Astrocyte (in vitro differentiated cells and primary cell): ENCODE data around the gene TRANK1. TPM values are rescaled to one million over a fixed set of nuclear protein-coding genes. Genes with fewer than 3 reads are reported as not detected.

Experiments
- DNase-seq: peaks from one replicate; pipeline ENCODE4 v3.0.0-alpha.2; 2010; ENCODE audit warnings: low read depth
- FAIRE-seq: peaks from 2 replicates; lab custom pipeline; 2011; peaks lifted over from hg19 to GRCh38; lab: Jason Lieb, UNC
- H2AFZ ChIP-seq: 2 replicates; pipeline ENCODE4 v1.6.0; 2012; ENCODE audit warnings: low read depth, low read length, inconsistent platforms
- H3K27ac ChIP-seq: 2 replicates; pipeline ENCODE4 v1.5.1; 2011; ENCODE audit warnings: low read depth, low read length, inconsistent platforms
- H3K27me3 ChIP-seq: 2 replicates; pipeline ENCODE4 v1.6.0; 2011; ENCODE audit warnings: low read length, inconsistent platforms; ENCODE audit not compliant: insufficient read depth
- H3K36me3 ChIP-seq: 2 replicates; pipeline ENCODE4 v1.5.1; 2011; ENCODE audit warnings: low read length, inconsistent platforms; ENCODE audit not compliant: insufficient read depth
- H3K4me1 ChIP-seq: 2 replicates; pipeline ENCODE4 v1.5.1; 2011; ENCODE audit warnings: low read length, inconsistent platforms; ENCODE audit not compliant: insufficient read depth
- H3K4me2 ChIP-seq: 2 replicates; pipeline ENCODE4 v1.6.0; 2012; ENCODE audit warnings: low read length, inconsistent platforms
- H3K4me3 ChIP-seq: 2 replicates; pipeline ENCODE4 v1.5.1; 2011; ENCODE audit warnings: low read depth, mild to moderate bottlenecking, low read length, inconsistent platforms; ENCODE audit not compliant: insufficient read depth
- H3K79me2 ChIP-seq: 2 replicates; pipeline ENCODE4 v1.6.0; 2012; ENCODE audit warnings: mild to moderate bottlenecking, low read length, inconsistent platforms; ENCODE audit not compliant: insufficient read depth
- H3K9ac ChIP-seq: 2 replicates; pipeline ENCODE4 v1.6.0; 2012; ENCODE audit warnings: mild to moderate bottlenecking, low read length, inconsistent platforms
- H3K9me3 ChIP-seq: 2 replicates; pipeline ENCODE4 v1.5.1; 2012; ENCODE audit warnings: low read depth, mild to moderate bottlenecking, low read length, inconsistent platforms; ENCODE audit not compliant: insufficient read depth
- H4K20me1 ChIP-seq: 2 replicates; pipeline ENCODE4 v1.6.0; 2012; ENCODE audit warnings: low read length, inconsistent platforms; ENCODE audit not compliant: insufficient read depth
- H3K27ac Mint-ChIP-seq: one replicate; pipeline ENCODE4 v1.8.0; 2021; ENCODE audit warnings: mild to moderate bottlenecking, mixed read lengths; ENCODE audit not compliant: unreplicated experiment
- H3K27me3 Mint-ChIP-seq: one replicate; pipeline ENCODE4 v1.8.0; 2021; ENCODE audit warnings: low read depth, mixed read lengths; ENCODE audit not compliant: unreplicated experiment
- H3K36me3 Mint-ChIP-seq: one replicate; pipeline ENCODE4 v1.8.0; 2021; ENCODE audit warnings: low read depth, mixed read lengths; ENCODE audit not compliant: unreplicated experiment
- H3K4me1 Mint-ChIP-seq: one replicate; pipeline ENCODE4 v1.8.0; 2021; ENCODE audit warnings: low read depth, mixed read lengths; ENCODE audit not compliant: unreplicated experiment
- H3K4me3 Mint-ChIP-seq: one replicate; pipeline ENCODE4 v1.8.0; 2021; ENCODE audit warnings: mild to moderate bottlenecking, moderate library complexity, mixed read lengths; ENCODE audit not compliant: unreplicated experiment
- H3K9me3 Mint-ChIP-seq: one replicate; pipeline ENCODE4 v1.8.0; 2021; ENCODE audit warnings: mild to moderate bottlenecking, mixed read lengths; ENCODE audit not compliant: unreplicated experiment
- EZH2 ChIP-seq: IDR thresholded peaks from 2 replicates; pipeline ENCODE4 v1.6.1; 2012; ENCODE audit warnings: mild to moderate bottlenecking, low read length, inconsistent platforms; ENCODE audit not compliant: insufficient read depth
- total RNA-seq: library from RNA; stranded (reverse); gene quantifications from 2 replicates; pipeline ENCODE4 v1.2.1, GENCODE V29; 2021
- TF ChIP-seq, protein P1 (sequence below): IDR thresholded peaks from 2 replicates; pipeline ENCODE4 v1.5.1; 2011; ENCODE audit warnings: low read depth, mild to moderate bottlenecking, inconsistent platforms, low read length, moderate library complexity; ENCODE audit not compliant: insufficient read depth

TRANK1 gene
- total RNA-seq, 1 donor from 2014 or later, result 5.6 TPM

- FAIRE-seq, result no peak
- H3K9ac ChIP-seq, result no peak overlapping the region
- H3K4me3 Mint-ChIP-seq, result no peak overlapping the region
- no peak for TF ChIP-seq EZH2
- TF ChIP-seq, protein P1, sequence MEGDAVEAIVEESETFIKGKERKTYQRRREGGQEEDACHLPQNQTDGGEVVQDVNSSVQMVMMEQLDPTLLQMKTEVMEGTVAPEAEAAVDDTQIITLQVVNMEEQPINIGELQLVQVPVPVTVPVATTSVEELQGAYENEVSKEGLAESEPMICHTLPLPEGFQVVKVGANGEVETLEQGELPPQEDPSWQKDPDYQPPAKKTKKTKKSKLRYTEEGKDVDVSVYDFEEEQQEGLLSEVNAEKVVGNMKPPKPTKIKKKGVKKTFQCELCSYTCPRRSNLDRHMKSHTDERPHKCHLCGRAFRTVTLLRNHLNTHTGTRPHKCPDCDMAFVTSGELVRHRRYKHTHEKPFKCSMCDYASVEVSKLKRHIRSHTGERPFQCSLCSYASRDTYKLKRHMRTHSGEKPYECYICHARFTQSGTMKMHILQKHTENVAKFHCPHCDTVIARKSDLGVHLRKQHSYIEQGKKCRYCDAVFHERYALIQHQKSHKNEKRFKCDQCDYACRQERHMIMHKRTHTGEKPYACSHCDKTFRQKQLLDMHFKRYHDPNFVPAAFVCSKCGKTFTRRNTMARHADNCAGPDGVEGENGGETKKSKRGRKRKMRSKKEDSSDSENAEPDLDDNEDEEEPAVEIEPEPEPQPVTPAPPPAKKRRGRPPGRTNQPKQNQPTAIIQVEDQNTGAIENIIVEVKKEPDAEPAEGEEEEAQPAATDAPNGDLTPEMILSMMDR, result no peak
- no peak overlapping the region for H3K27ac ChIP-seq
- H2AFZ ChIP-seq, result no peak overlapping the region
- H3K36me3 ChIP-seq, result no peaks in the 10 kb centered on the region
- H3K4me1 ChIP-seq, result peaks cover 6% of the 10 kb centered on the region
- no peaks in the 10 kb centered on the region for H3K79me2 ChIP-seq
- H3K9me3 ChIP-seq, result no peaks in the 10 kb centered on the region
- H3K4me2 ChIP-seq, result no peak overlapping the region
- H3K27me3 ChIP-seq, result no peaks in the 10 kb centered on the region
- H3K4me1 Mint-ChIP-seq, result peaks cover 14% of the 10 kb centered on the region
- H3K27me3 Mint-ChIP-seq, result no peaks in the 10 kb centered on the region
- no peaks in the 10 kb centered on the region for H3K36me3 Mint-ChIP-seq
- H4K20me1 ChIP-seq, result no peaks in the 10 kb centered on the region
- DNase-seq, result no peak
- H3K27ac Mint-ChIP-seq, result no peak overlapping the region
- H3K4me3 ChIP-seq, result no peak overlapping the region
- H3K9me3 Mint-ChIP-seq, result peaks cover 3% of the 10 kb centered on the region
Observed at GRCh38 chr3:36928220-36928619, 16.6 kb downstream of the TRANK1 start.

DNA sequence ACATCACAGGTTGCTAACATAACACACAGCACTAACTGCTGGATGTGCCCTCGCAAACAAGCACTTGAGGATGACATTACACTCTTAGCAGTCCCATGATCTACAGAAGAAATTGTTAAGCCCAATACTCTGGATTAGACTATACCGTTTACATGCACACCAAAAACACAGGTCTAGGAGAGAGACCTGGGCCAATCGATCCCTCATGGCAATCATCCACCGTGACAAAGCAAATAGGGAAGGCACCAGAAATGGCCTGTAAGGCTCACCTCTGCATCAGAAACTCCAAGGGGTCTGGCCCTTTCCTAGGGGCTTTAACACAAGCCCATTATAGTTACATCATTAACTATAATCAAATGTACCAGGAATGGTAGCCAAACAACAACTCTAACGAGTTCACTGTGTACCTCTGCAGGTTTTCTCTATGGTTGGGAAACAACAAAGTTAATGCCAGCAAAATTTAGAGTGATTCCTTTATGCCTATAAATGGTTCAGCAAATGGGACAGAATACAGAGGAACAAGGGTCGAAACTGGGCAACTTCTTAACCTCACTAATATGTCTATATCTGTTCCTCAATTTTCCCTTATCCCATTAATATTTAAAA lies 18.5 kb downstream of the TRANK1 start:
- Histone ChIP-seq H3K27me3 (no peaks in the 10 kb centered on the region), H4K20me1 (no peaks in the 10 kb centered on the region), H3K4me2 (no peak overlapping the region), H3K9ac (no peak overlapping the region), H3K9me3 (peaks cover 5% of the 10 kb centered on the region), H2AFZ (no peak overlapping the region), H3K27ac (no peak overlapping the region), H3K36me3 (no peaks in the 10 kb centered on the region), H3K79me2 (no peaks in the 10 kb centered on the region), H3K4me1 (no peaks in the 10 kb centered on the region), H3K4me3 (no peak overlapping the region)
- TF ChIP-seq, protein P1, result no peak
- no peak for TF ChIP-seq EZH2
- Mint-ChIP-seq H3K27ac (no peak overlapping the region), H3K36me3 (peaks cover 3% of the 10 kb centered on the region), H3K9me3 (peaks cover 6% of the 10 kb centered on the region), H3K4me3 (no peak overlapping the region), H3K4me1 (peaks cover 6% of the 10 kb centered on the region), H3K27me3 (no peaks in the 10 kb centered on the region)
- FAIRE-seq (no peak), DNase-seq (no peak)

- no peaks in the 10 kb centered on the region for H3K27me3 ChIP-seq
- H3K27ac Mint-ChIP-seq, result no peak overlapping the region
- H3K36me3 Mint-ChIP-seq, result peaks cover 10% of the 10 kb centered on the region
- H3K4me1 ChIP-seq, result no peaks in the 10 kb centered on the region
- H3K27ac ChIP-seq, result no peak overlapping the region
- H3K36me3 ChIP-seq, result no peaks in the 10 kb centered on the region
- no peaks in the 10 kb centered on the region for H3K79me2 ChIP-seq
- DNase-seq (no peak), FAIRE-seq (no peak)
- H2AFZ ChIP-seq, result no peak overlapping the region
- H3K4me3 ChIP-seq, result no peak overlapping the region
- peaks cover 15% of the 10 kb centered on the region for H3K9me3 ChIP-seq
- H3K4me2 ChIP-seq, result no peak overlapping the region
- peaks cover 14% of the 10 kb centered on the region for H3K9me3 Mint-ChIP-seq
- TF ChIP-seq, protein P1, result no peak
- no peak for TF ChIP-seq EZH2
- H3K27me3 Mint-ChIP-seq, result no peaks in the 10 kb centered on the region
- H3K4me3 Mint-ChIP-seq, result no peak overlapping the region
- H3K4me1 Mint-ChIP-seq, result peaks cover 6% of the 10 kb centered on the region
- no peaks in the 10 kb centered on the region for H4K20me1 ChIP-seq
- H3K9ac ChIP-seq, result no peak overlapping the region
Observed at GRCh38 chr3:36924744-36925521, 19.9 kb downstream of the TRANK1 start.
